Astrocyte of the hippocampus (primary cell): ENCODE data around the gene C2CD2.

Experiments used
- DNase-seq: peaks from one replicate; pipeline ENCODE4 v3.0.0; 2011; ENCODE audit warnings: low read depth, low spot score

Gene C2CD2

GRCh38 chr21:41914965-41915364 lies 38.9 kb downstream of the C2CD2 start:
- DNase-seq, result no peak

GRCh38 chr21:41914358-41914757 lies 39.5 kb downstream of the C2CD2 start:
- DNase-seq, result no peak

- DNase-seq, result no peak
Measured at GRCh38 chr21:41913230-41913629, 40.6 kb downstream of the C2CD2 start.

GRCh38 chr21:41908829-41909228 lies 45.0 kb downstream of the C2CD2 start:
- no peak for DNase-seq

- no peak for DNase-seq
Measured at GRCh38 chr21:41907496-41908258, 46.1 kb downstream of the C2CD2 start.

- no peak for DNase-seq
Measured at GRCh38 chr21:41906770-41907169, 47.0 kb downstream of the C2CD2 start.

- DNase-seq, result no peak
Measured at GRCh38 chr21:41903559-41904351, 50.1 kb downstream of the C2CD2 start.

GRCh38 chr21:41902946-41903345 lies 50.9 kb downstream of the C2CD2 start:
- DNase-seq, result no peak

GRCh38 chr21:41901782-41902181 lies 52.0 kb downstream of the C2CD2 start:
- no peak for DNase-seq

GRCh38 chr21:41901099-41901498 lies 52.7 kb downstream of the C2CD2 start:
- no peak for DNase-seq

- DNase-seq, result peak; percentile 17
Measured at GRCh38 chr21:41900401-41900800, 53.4 kb downstream of the C2CD2 start.

- no peak for DNase-seq
Measured at GRCh38 chr21:41899426-41900202, 54.2 kb downstream of the C2CD2 start.

- no peak for DNase-seq
Measured at GRCh38 chr21:41898998-41899397, 54.8 kb downstream of the C2CD2 start.

GRCh38 chr21:41897700-41898099 lies 56.1 kb downstream of the C2CD2 start:
- DNase-seq, result no peak

- no peak for DNase-seq
Measured at GRCh38 chr21:41897047-41897669, 56.7 kb downstream of the C2CD2 start.

GRCh38 chr21:41895643-41896493 lies 58.0 kb downstream of the C2CD2 start:
- DNase-seq, result peak; percentile 21

- peak; percentile 95 for DNase-seq
Measured at GRCh38 chr21:41894922-41895557, 58.8 kb downstream of the C2CD2 start.

GRCh38 chr21:41894511-41894910 lies 59.3 kb downstream of the C2CD2 start:
- no peak for DNase-seq

- no peak for DNase-seq
Measured at GRCh38 chr21:41892726-41893125, 61.1 kb downstream of the C2CD2 start.

GRCh38 chr21:41891132-41891531 lies 62.7 kb downstream of the C2CD2 start:
- DNase-seq, result no peak
